Measurements from ENCODE around the gene CCDC57.

Gene CCDC57

GRCh38 chr17:82116246-82116645 is 96.4 kb downstream of the CCDC57 start:
- H3K27ac ChIP-seq (ENCODE audit: insufficient read depth in 1 of 2, low read depth in 1 of 2, low read length in 2 of 2, poor library complexity in 1 of 2, severe bottlenecking in 2 of 2), result no peak overlapping the region
- peaks cover 0 to 5% (median 0%) of the 10 kb centered on the region in 4 experiments for H3K4me1 ChIP-seq (ENCODE audit: control extremely low read depth in 1 of 4, control insufficient read depth in 4 of 4, insufficient read depth in 4 of 4, low read length in 3 of 4)
- no peak for DNase-seq
- ChIA-PET CTCF (interaction anchor here (1.0 to 1.6 kb wide), 2 partner anchors 10 to 64 kb away, joined by 3 to 4 read pairs; no protein-coding TSS in a partner anchor), POLR2A (interaction anchor here (0.6 to 0.7 kb wide), 2 partner anchors 30 to 66 kb away, joined by 3 to 4 read pairs; no protein-coding TSS in a partner anchor)
- H3K4me3 ChIP-seq (ENCODE audit: control insufficient read depth in 1 of 7, extremely low read depth in 1 of 7, insufficient read depth in 4 of 7, low read depth in 2 of 7, low read length in 6 of 7), result no peak overlapping the region
- peaks cover 2 to 17% (median 9%) of the 10 kb centered on the region in 4 experiments for H3K36me3 ChIP-seq (ENCODE audit: control insufficient read depth in 4 of 4, insufficient read depth in 4 of 4, low read length in 3 of 4)
- no peaks in the 10 kb centered on the region for H3K27me3 ChIP-seq (replicated peaks in 2 of 5; ENCODE audit: control insufficient read depth in 4 of 5, insufficient read depth in 5 of 5, low read length in 4 of 5)
- H3K9me3 ChIP-seq (ENCODE audit: control extremely low read depth in 1 of 5, control insufficient read depth in 4 of 5, insufficient read depth in 2 of 5, low read depth in 1 of 5, low read length in 4 of 5), result no peaks in the 10 kb centered on the region
- WGBS (ENCODE audit: insufficient coverage), result 85% methylated on average over 5 of the region's 6 CpGs

GRCh38 chr17:82114872-82115271 is 97.8 kb downstream of the CCDC57 start:
- Histone ChIP-seq H3K4me1 (ENCODE audit: control extremely low read depth in 1 of 4, control insufficient read depth in 4 of 4, insufficient read depth in 4 of 4, low read length in 3 of 4) (peaks cover 0 to 5% (median 0%) of the 10 kb centered on the region in 4 experiments), H3K27me3 (replicated peaks in 2 of 5; ENCODE audit: control insufficient read depth in 4 of 5, insufficient read depth in 5 of 5, low read length in 4 of 5) (no peaks in the 10 kb centered on the region), H3K27ac (ENCODE audit: insufficient read depth in 1 of 2, low read depth in 1 of 2, low read length in 2 of 2, poor library complexity in 1 of 2, severe bottlenecking in 2 of 2) (no peak overlapping the region), H3K4me3 (ENCODE audit: control insufficient read depth in 1 of 7, extremely low read depth in 1 of 7, insufficient read depth in 4 of 7, low read depth in 2 of 7, low read length in 6 of 7) (no peak overlapping the region), H3K36me3 (ENCODE audit: control insufficient read depth in 4 of 4, insufficient read depth in 4 of 4, low read length in 3 of 4) (peaks cover 2 to 17% (median 9%) of the 10 kb centered on the region in 4 experiments), H3K9me3 (ENCODE audit: control extremely low read depth in 1 of 5, control insufficient read depth in 4 of 5, insufficient read depth in 2 of 5, low read depth in 1 of 5, low read length in 4 of 5) (no peaks in the 10 kb centered on the region)
- ChIA-PET CTCF (no interaction called here), POLR2A (no interaction called here)
- WGBS (ENCODE audit: insufficient coverage), result 95% methylated on average over 4 of the region's 9 CpGs
- no peak for DNase-seq

GRCh38 chr17:82114447-82114846 is 98.2 kb downstream of the CCDC57 start:
- no peaks in the 10 kb centered on the region for H3K9me3 ChIP-seq (ENCODE audit: control extremely low read depth in 1 of 5, control insufficient read depth in 4 of 5, insufficient read depth in 2 of 5, low read depth in 1 of 5, low read length in 4 of 5)
- H3K27ac ChIP-seq (ENCODE audit: insufficient read depth in 1 of 2, low read depth in 1 of 2, low read length in 2 of 2, poor library complexity in 1 of 2, severe bottlenecking in 2 of 2), result no peak overlapping the region
- DNase-seq, result no peak
- no peak overlapping the region for H3K4me3 ChIP-seq (ENCODE audit: control insufficient read depth in 1 of 7, extremely low read depth in 1 of 7, insufficient read depth in 4 of 7, low read depth in 2 of 7, low read length in 6 of 7)
- ChIA-PET CTCF (interaction anchor here (1.0 kb wide), 1 partner anchor 10 kb away, joined by 3 read pairs; no protein-coding TSS in a partner anchor), POLR2A (no interaction called here)
- peaks cover 0 to under 1% (median 0%) of the 10 kb centered on the region in 4 experiments for H3K4me1 ChIP-seq (ENCODE audit: control extremely low read depth in 1 of 4, control insufficient read depth in 4 of 4, insufficient read depth in 4 of 4, low read length in 3 of 4)
- H3K27me3 ChIP-seq (replicated peaks in 2 of 5; ENCODE audit: control insufficient read depth in 4 of 5, insufficient read depth in 5 of 5, low read length in 4 of 5), result no peaks in the 10 kb centered on the region
- 86% methylated on average over 3 of the region's 10 CpGs for WGBS (ENCODE audit: insufficient coverage)
- H3K36me3 ChIP-seq (ENCODE audit: control insufficient read depth in 4 of 4, insufficient read depth in 4 of 4, low read length in 3 of 4), result peaks cover 2 to 17% (median 9%) of the 10 kb centered on the region in 4 experiments

GRCh38 chr17:82113941-82114340 is 98.7 kb downstream of the CCDC57 start:
- POLR2A ChIA-PET, result no interaction called here
- Histone ChIP-seq H3K36me3 (ENCODE audit: control insufficient read depth in 4 of 4, insufficient read depth in 4 of 4, low read length in 3 of 4) (peaks cover 2 to 17% (median 9%) of the 10 kb centered on the region in 4 experiments), H3K4me3 (ENCODE audit: control insufficient read depth in 1 of 7, extremely low read depth in 1 of 7, insufficient read depth in 4 of 7, low read depth in 2 of 7, low read length in 6 of 7) (no peak overlapping the region), H3K27ac (ENCODE audit: insufficient read depth in 1 of 2, low read depth in 1 of 2, low read length in 2 of 2, poor library complexity in 1 of 2, severe bottlenecking in 2 of 2) (no peak overlapping the region), H3K27me3 (replicated peaks in 2 of 5; ENCODE audit: control insufficient read depth in 4 of 5, insufficient read depth in 5 of 5, low read length in 4 of 5) (no peaks in the 10 kb centered on the region), H3K4me1 (ENCODE audit: control extremely low read depth in 1 of 4, control insufficient read depth in 4 of 4, insufficient read depth in 4 of 4, low read length in 3 of 4) (no peaks in the 10 kb centered on the region), H3K9me3 (ENCODE audit: control extremely low read depth in 1 of 5, control insufficient read depth in 4 of 5, insufficient read depth in 2 of 5, low read depth in 1 of 5, low read length in 4 of 5) (no peaks in the 10 kb centered on the region)
- no peak for DNase-seq
- WGBS (ENCODE audit: insufficient coverage), result 96% methylated on average over 9 of the region's 13 CpGs
- CTCF ChIA-PET, result interaction anchor here (1.0 to 2.0 kb wide), 2 partner anchors 10 to 37 kb away, joined by 3 to 4 read pairs; no protein-coding TSS in a partner anchor

- WGBS (ENCODE audit: insufficient coverage), result 98% methylated on average over 9 of the region's 9 CpGs
- POLR2A ChIA-PET, result no interaction called here
- no peak overlapping the region for H3K27ac ChIP-seq (ENCODE audit: insufficient read depth in 1 of 2, low read depth in 1 of 2, low read length in 2 of 2, poor library complexity in 1 of 2, severe bottlenecking in 2 of 2)
- H3K27me3 ChIP-seq (replicated peaks in 2 of 5; ENCODE audit: control insufficient read depth in 4 of 5, insufficient read depth in 5 of 5, low read length in 4 of 5), result no peaks in the 10 kb centered on the region
- no peaks in the 10 kb centered on the region for H3K4me1 ChIP-seq (ENCODE audit: control extremely low read depth in 1 of 4, control insufficient read depth in 4 of 4, insufficient read depth in 4 of 4, low read length in 3 of 4)
- H3K36me3 ChIP-seq (ENCODE audit: control insufficient read depth in 4 of 4, insufficient read depth in 4 of 4, low read length in 3 of 4), result peaks cover 2 to 17% (median 9%) of the 10 kb centered on the region in 4 experiments
- H3K4me3 ChIP-seq (ENCODE audit: control insufficient read depth in 1 of 7, extremely low read depth in 1 of 7, insufficient read depth in 4 of 7, low read depth in 2 of 7, low read length in 6 of 7), result no peak overlapping the region
- H3K9me3 ChIP-seq (ENCODE audit: control extremely low read depth in 1 of 5, control insufficient read depth in 4 of 5, insufficient read depth in 2 of 5, low read depth in 1 of 5, low read length in 4 of 5), result no peaks in the 10 kb centered on the region
- CTCF ChIA-PET, result interaction anchor here (1.0 to 2.0 kb wide), 2 partner anchors 11 to 37 kb away, joined by 3 to 4 read pairs; no protein-coding TSS in a partner anchor
- no peak for DNase-seq
Observed at GRCh38 chr17:82113422-82113821, 99.2 kb downstream of the CCDC57 start.

DNA sequence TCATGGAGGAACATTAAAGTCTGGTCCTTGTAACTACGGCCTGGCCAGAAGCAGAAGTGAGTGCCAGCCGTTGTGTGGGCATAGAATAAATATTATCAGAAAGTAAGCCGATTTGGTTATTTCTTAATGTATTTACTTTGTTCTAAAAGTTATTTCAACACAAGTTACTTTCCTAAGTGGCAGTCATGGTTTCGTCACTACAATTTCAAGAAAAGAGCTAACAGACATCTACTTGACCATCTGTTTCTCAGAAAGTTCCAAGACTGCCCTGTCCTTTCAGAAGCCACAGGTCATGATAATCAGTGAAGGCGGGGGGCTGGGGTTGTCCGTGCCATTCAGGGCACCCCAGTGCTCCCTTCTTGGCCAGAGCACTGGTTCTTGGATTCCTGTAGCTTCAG is 99.7 kb downstream of the CCDC57 start:
- Histone ChIP-seq H3K27ac (ENCODE audit: insufficient read depth in 1 of 2, low read depth in 1 of 2, low read length in 2 of 2, poor library complexity in 1 of 2, severe bottlenecking in 2 of 2) (no peak overlapping the region), H3K4me3 (ENCODE audit: control insufficient read depth in 1 of 7, extremely low read depth in 1 of 7, insufficient read depth in 4 of 7, low read depth in 2 of 7, low read length in 6 of 7) (no peak overlapping the region), H3K36me3 (ENCODE audit: control insufficient read depth in 4 of 4, insufficient read depth in 4 of 4, low read length in 3 of 4) (peaks cover 2 to 17% (median 10%) of the 10 kb centered on the region in 4 experiments), H3K9me3 (ENCODE audit: control extremely low read depth in 1 of 5, control insufficient read depth in 4 of 5, insufficient read depth in 2 of 5, low read depth in 1 of 5, low read length in 4 of 5) (no peaks in the 10 kb centered on the region), H3K27me3 (replicated peaks in 2 of 5; ENCODE audit: control insufficient read depth in 4 of 5, insufficient read depth in 5 of 5, low read length in 4 of 5) (no peaks in the 10 kb centered on the region), H3K4me1 (ENCODE audit: control extremely low read depth in 1 of 4, control insufficient read depth in 4 of 4, insufficient read depth in 4 of 4, low read length in 3 of 4) (no peaks in the 10 kb centered on the region)
- POLR2A ChIA-PET, result no interaction called here
- 95% methylated on average over 3 of the region's 6 CpGs for WGBS (ENCODE audit: insufficient coverage)
- CTCF ChIA-PET, result interaction anchor here (2.0 kb wide), 1 partner anchor 36 kb away, joined by 4 read pairs; no protein-coding TSS in a partner anchor
- no peak for DNase-seq

DNA sequence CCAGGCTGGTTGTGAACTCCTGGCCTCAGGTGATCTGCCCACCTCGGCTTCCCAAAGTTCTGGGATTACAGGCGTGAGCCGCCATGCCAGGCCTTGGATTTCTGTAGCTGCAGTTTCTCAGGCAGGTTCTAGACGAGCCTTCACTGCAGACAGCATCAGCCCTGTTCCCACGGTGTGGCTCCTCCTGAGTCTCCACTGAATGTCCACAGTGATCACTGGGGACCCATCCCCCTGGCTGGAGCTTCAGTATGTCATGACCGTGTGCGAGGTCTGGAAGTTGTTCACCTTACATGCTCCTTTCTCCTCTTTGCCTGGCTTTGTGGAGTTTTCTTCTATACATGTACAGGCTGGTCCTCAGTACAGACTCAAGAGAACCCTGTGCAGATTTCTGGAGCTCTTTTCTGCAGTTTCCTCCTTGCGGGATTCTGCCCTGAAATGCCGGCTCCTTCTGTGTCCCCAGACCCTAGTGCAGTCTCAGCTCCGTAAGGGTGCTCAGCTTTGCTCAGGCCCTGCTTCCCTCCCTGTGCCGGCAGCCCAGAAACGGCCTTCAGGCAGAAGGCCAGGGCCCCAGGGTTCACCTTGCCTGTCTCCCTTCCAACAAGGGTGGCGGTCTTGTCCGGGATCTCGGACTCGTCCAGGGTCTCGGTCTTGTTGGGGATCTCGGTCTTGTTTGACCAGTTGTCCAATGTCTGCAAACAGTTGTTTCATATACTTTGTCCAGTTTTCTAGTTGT is 100.3 kb downstream of the CCDC57 start:
- ChIA-PET POLR2A (interaction anchor here (0.6 kb wide), 1 partner anchor 143 kb away, joined by 4 read pairs; no protein-coding TSS in a partner anchor), CTCF (interaction anchor here (2.0 kb wide), 1 partner anchor 36 kb away, joined by 4 read pairs; no protein-coding TSS in a partner anchor)
- no peak for DNase-seq
- H3K27ac ChIP-seq (ENCODE audit: insufficient read depth in 1 of 2, low read depth in 1 of 2, low read length in 2 of 2, poor library complexity in 1 of 2, severe bottlenecking in 2 of 2), result no peak overlapping the region
- WGBS (ENCODE audit: insufficient coverage), result over 99% methylated on average over 18 of the region's 18 CpGs
- H3K36me3 ChIP-seq (ENCODE audit: control insufficient read depth in 4 of 4, insufficient read depth in 4 of 4, low read length in 3 of 4), result peaks cover 2 to 17% (median 10%) of the 10 kb centered on the region in 4 experiments
- H3K27me3 ChIP-seq (replicated peaks in 2 of 5; ENCODE audit: control insufficient read depth in 4 of 5, insufficient read depth in 5 of 5, low read length in 4 of 5), result no peaks in the 10 kb centered on the region
- H3K4me1 ChIP-seq (ENCODE audit: control extremely low read depth in 1 of 4, control insufficient read depth in 4 of 4, insufficient read depth in 4 of 4, low read length in 3 of 4), result peaks cover 0 to 3% (median 2%) of the 10 kb centered on the region in 4 experiments
- no peaks in the 10 kb centered on the region for H3K9me3 ChIP-seq (ENCODE audit: control extremely low read depth in 1 of 5, control insufficient read depth in 4 of 5, insufficient read depth in 2 of 5, low read depth in 1 of 5, low read length in 4 of 5)
- H3K4me3 ChIP-seq (ENCODE audit: control insufficient read depth in 1 of 7, extremely low read depth in 1 of 7, insufficient read depth in 4 of 7, low read depth in 2 of 7, low read length in 6 of 7), result no peak overlapping the region

Measured in common myeloid progenitor, CD34-positive (primary cell).